Measurements from ENCODE around the gene NANP.
"Not testable (repeated sequence)": the region's sequence is repeated elsewhere in the genome, so short reads cannot be mapped to it uniquely, and the experiment has no call there.

Gene NANP
- 6.4 to 15.8 reads per million in 2 experiments for total RNA-seq

GRCh38 chr20:25623736-25624499 lies at the start of gene NANP:
Gene NANP (minus strand): TSS chr20:25624014. CDS start chr20:25623948, 66 bp downstream.
- peak; percentile 68 for DNase-seq (ENCODE audit: low read depth)

GRCh38 chr20:25672659-25673235 lies 48.9 kb upstream of the NANP start:
- DNase-seq (ENCODE audit: low read depth), result no peak

- DNase-seq (ENCODE audit: low read depth), result no peak
Measured at GRCh38 chr20:25669826-25670422, 46.1 kb upstream of the NANP start.

GRCh38 chr20:25668446-25668845 lies 44.6 kb upstream of the NANP start:
- no peak for DNase-seq (ENCODE audit: low read depth)

GRCh38 chr20:25659999-25660398 lies 36.2 kb upstream of the NANP start:
- DNase-seq (ENCODE audit: low read depth), result no peak

- DNase-seq (ENCODE audit: low read depth), result no peak
Measured at GRCh38 chr20:25654487-25654886, 30.7 kb upstream of the NANP start.

- not testable (repeated sequence) for DNase-seq (ENCODE audit: low read depth)
Measured at GRCh38 chr20:25652866-25653265, 29.1 kb upstream of the NANP start.

- no peak for DNase-seq (ENCODE audit: low read depth)
Measured at GRCh38 chr20:25644814-25645213, 21.0 kb upstream of the NANP start.

- DNase-seq (ENCODE audit: low read depth), result no peak
Measured at GRCh38 chr20:25643716-25644115, 19.9 kb upstream of the NANP start.

- DNase-seq (ENCODE audit: low read depth), result no peak
Measured at GRCh38 chr20:25637247-25637646, 13.4 kb upstream of the NANP start.

GRCh38 chr20:25632940-25633790 lies 9.4 kb upstream of the NANP start:
- no peak for DNase-seq (ENCODE audit: low read depth)

GRCh38 chr20:25630615-25631014 lies 6.8 kb upstream of the NANP start:
- not testable (repeated sequence) for DNase-seq (ENCODE audit: low read depth)

GRCh38 chr20:25629816-25630499 lies 6.1 kb upstream of the NANP start:
- DNase-seq (ENCODE audit: low read depth), result no peak

- DNase-seq (ENCODE audit: low read depth), result no peak
Measured at GRCh38 chr20:25626779-25627178, 3.0 kb upstream of the NANP start.

- no peak for DNase-seq (ENCODE audit: low read depth)
Measured at GRCh38 chr20:25624500-25624939, 706 bp upstream of the NANP start.

GRCh38 chr20:25623225-25623735 lies 534 bp downstream of the NANP start:
- no peak for DNase-seq (ENCODE audit: low read depth)

GRCh38 chr20:25622450-25623224 lies 1.2 kb downstream of the NANP start:
- no peak for DNase-seq (ENCODE audit: low read depth)

GRCh38 chr20:25622049-25622448 lies 1.8 kb downstream of the NANP start:
- no peak for DNase-seq (ENCODE audit: low read depth)

- DNase-seq (ENCODE audit: low read depth), result no peak
Measured at GRCh38 chr20:25619514-25619913, 4.3 kb downstream of the NANP start.

- DNase-seq (ENCODE audit: low read depth), result no peak
Measured at GRCh38 chr20:25608774-25609173, 15.0 kb downstream of the NANP start.

Measured in T follicular helper cell (primary cell).